GM18505 (cell line): ENCODE data around the gene STRA6.

ENCODE experiments used
- ATAC-seq: cut with Tn5 transposase; IDR thresholded peaks from one replicate; pipeline ENCODE4 v1.9.1; 2021; ENCODE audit not compliant: unreplicated experiment
- POLR2A ChIP-seq: IDR thresholded peaks from 4 replicates; pipeline ENCODE4 v1.6.1; 2011; ENCODE audit warnings: borderline replicate concordance; ENCODE audit not compliant: insufficient read depth, insufficient read length; ENCODE audit errors: extremely low read depth

Gene STRA6

DNA sequence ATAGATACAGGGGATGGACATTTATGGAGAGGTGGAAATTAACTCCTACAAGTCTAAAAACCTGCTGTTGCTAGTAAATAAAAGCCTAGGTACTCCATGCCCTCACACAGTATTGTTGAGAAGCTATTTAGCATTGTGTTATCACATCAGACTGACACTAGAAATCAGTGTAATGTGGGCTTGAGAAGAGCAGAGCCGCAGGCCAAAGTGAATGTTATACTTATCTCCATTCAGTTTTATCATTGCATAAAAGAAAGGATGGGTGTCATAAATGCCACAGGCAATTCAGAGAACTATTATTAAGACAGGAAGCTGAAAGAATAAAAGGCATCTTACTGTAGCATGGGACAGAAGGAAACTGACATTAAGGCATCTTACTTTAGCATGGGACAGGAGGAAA is 42.8 kb downstream of the STRA6 start:
- TF ChIP-seq POLR2A, result no peak
- ATAC-seq, result no peak

DNA sequence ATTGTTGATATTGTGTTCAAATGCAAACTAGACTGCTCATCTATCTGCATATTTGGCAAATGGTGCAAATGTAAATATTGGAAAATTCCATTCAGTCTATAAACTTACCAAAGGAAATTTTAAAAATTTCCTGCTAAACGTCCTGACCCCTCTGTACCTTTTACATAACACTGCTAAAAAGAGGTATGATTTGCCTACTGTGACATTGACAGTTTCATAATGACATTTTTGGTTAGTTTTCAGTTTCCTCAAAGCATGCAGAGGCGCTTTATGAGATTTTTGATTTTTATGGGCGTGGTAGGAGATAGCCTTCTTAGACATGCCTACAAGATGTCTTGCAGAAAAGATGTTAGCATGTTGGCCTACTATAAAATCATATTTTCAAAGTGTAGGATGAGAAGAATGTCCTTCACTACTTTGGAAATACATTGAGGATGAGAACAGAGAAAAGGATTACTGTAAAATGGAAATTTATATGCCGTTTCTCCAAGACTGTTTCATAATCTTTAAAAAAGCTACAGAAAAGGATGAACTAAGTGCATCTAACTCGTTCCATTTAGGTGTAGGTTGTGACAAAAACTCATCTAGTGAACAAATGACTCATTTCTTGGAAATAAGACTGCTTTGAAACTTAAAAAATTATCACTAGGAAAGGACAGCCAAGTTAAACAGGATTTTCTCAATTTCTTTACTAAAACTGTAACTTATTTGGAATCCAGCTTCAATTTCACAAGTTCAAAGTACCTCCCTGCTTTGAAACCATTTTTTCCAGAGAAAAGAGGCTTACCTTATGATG is 43.5 kb downstream of the STRA6 start:
- TF ChIP-seq POLR2A, result no peak
- ATAC-seq, result peak; percentile 55

DNA sequence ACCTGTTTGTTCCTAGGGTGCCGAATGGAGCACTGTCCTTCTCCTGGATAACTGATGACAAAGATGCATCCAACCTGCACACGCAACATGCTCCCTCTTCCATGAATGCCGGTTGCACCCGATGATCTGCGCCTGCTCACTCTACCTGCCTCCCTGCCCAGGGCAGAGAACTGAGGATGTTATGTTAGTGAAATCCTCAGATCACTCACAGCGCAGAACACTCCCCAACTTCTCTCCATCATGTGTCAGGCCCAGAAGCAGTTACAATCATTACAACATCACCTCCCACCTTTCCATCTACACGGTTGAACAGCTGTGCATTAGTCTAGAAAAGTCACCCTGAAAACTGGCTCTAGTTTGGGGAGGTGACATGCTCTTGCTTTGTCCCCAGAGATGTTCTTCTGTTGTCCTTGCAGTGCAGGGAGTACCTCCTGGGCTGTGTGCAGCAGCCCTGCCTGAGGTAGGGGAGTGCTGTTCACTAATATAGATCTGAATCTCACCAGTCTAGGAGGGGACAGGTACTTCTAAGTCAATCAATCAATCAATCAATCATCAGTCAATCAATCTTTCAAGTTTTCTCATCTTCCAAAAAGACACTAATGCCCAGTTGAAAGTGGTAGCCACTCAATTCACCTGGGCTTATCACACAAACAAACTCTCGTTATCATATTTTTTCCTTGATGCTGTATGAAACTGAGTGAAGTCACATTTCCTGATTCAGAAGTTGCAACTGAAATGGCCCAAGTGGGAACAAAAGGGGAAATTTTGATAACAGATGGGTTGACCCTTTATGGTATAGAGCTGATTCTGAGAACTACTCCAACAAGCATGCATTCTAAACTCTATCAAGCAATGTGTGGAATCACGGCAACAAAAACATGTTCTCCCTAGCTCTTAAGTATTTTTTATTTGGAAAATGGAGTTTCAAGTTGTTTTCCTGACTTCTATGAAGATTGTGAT is 44.4 kb downstream of the STRA6 start:
- no peak for TF ChIP-seq POLR2A
- no peak for ATAC-seq

DNA sequence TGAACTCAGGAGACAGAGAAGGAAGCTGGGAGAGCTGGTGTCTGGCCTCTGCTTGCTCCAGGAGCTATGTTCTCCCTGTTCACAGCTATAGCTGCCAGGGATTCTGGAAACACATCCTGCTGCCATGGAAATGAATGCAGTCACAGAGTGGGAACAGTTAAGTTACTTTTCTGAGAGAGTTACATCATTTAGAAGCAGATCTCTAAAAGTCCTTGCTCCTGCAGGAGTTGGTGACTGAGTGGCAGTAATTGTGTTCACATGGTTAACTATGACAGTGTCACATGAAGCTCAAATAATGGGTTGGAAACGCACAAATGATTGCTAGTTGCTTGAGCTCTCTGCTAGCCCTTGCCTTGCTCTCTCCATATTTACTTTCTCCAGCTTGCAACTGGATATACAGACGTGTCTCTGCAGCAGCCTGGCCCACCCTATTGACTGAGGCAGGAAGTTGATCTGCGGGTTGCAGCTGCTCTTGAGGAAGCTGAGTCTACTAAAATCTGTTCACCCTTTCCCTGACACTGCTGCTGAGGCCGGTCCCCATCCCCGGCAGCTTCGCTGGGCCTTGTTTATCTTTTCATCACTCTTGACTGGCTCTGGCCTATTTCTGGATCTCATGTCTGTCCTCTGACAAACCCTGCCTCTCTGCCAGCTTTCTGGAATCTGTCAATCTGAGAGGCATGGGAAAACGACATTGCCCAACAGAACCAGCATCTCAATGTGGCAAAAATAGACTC is 45.7 kb downstream of the STRA6 start:
- no peak for TF ChIP-seq POLR2A
- no peak for ATAC-seq

DNA sequence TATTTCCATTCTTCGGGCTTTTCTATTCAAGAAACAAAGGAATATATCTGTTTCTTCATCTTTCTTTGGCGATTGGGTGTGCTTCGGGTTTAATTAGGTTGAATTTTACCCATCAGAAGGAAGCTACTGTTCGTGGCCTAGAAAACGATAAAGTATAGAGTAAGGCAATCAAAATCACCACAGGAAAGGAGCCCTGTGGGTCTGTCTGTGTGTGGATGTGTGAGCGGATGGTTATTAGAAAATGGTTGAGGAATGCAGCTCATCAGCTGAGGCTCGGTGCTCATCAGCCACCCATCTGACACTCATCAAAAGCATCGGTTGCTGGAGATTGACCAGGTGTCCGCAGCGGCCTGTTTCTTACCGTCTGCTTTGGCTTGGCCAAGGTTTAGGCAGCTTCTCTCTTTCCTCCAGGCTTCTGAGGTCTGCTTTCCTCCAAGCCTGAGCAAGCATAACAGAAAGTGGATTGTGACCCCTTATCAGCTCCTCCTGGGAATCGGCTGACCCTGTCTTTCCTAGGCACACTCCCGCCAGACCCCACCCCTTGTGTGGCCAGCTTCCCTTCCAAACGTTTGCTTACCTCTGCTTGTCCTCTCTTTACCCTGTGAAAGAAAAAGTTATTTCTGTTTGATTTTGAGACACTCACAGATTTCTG is 46.7 kb downstream of the STRA6 start:
- no peak for TF ChIP-seq POLR2A
- ATAC-seq, result no peak

DNA sequence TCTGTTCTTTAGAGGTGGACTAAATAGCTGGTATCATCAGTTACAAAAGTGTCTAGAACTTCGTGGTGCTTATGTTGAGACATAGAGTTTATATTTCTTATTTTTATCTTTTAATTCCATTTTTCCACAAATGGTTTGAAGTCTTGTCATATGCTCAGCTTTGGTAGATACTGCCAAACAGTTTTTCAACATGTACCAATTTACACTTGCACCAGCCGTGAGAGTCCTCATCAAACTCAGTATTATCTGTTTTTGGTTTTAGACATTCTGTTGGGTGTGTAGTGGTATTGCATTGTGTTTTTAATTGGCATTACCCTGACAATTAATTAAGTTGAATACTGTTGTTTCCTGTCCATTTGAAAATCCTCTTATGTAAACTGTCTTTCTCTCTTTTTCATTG is 55.5 kb downstream of the STRA6 start:
- ATAC-seq, result no peak
- TF ChIP-seq POLR2A, result no peak

DNA sequence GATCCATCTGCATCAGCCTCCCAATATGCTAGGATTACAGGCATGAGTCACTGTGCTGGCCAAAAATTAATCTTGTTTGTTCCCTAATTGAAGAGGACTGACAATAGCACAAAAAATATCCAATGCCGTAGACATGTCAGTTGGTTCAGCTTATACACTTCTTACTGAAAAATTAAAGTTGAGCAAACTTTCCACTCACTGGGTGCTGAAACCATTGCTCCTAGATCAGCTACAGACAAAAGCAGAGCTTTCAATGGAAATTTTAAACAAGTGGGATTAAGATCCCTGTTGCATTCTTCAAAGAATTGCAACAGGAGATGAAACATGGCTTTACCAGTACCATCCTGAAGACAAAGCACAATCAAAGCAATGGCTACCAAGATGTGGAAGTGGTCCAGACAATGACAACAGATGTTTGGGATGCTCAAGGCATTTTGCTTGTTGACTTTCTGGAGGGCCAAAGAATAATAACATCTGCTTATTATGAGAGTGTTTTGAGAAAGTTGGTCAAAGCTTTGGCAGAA is 56.2 kb downstream of the STRA6 start:
- no peak for TF ChIP-seq POLR2A
- ATAC-seq, result no peak

DNA sequence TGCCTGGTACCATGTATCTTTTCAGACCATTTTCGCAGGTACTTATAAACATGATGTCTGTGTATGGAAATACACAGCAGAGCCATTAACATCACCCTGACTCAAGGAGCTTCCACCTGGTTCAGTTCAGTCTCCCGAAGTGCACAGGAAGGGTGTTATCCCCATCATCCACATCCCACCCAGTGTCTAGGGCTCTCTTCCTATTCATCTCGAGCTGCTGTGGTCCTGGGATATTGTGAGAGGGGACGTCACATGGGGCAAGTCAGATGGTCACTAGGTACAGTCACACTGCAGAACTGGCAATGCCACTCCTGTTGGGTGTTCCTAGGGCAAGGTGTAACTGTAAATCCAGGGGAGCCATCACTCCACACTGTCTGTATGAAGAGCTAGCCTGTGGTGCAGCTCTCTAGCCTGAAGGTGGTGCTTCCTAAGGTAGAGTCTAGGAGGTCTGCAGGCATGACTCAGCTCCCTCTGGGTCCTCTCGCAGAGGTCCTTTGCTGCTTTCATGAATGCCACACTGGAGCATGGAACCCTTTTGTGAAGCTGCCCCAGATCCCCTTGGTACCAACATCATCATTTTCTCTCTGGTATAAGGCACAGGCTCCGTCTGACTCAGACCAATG is 58.3 kb downstream of the STRA6 start:
- no peak for ATAC-seq
- no peak for TF ChIP-seq POLR2A

DNA sequence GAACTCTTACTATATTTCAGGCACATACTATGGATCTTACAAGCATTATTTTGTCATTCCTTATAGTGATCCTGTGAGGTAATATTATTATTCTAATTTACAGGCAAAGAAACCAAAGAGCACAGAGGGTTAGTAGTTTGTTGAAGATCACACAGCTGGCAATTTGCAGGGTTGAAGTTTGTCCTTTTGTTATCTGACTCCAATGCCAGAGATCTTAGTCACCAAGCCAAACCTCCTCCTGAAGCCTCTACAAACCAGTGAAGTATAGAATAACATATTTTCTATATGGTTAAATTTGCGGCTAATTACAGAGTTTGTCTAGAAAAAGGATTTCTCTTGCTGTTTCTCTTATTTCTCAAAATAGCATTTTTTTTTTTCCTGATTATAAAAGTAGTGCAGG is 61.0 kb downstream of the STRA6 start:
- TF ChIP-seq POLR2A, result no peak
- no peak for ATAC-seq

DNA sequence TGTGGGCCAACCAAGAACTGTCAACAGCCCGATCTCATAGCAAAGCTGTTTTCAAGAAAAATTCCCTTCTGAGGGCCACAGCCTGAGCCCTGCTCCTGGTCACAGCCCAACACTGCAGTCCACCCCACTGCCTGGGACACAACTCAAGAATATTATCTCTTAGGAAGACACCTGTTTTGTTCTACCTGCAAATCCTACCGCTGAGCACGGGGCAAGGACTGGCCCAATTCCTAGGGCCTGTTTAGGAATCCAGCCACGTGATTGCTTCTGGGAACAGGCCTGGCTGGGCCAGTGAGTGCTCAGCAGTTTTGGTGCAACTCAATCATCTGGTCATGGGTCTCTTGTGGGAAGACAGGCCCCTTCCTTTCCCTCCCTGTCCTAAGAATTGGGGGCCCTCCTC is 63.9 kb downstream of the STRA6 start:
- TF ChIP-seq POLR2A, result no peak
- no peak for ATAC-seq

DNA sequence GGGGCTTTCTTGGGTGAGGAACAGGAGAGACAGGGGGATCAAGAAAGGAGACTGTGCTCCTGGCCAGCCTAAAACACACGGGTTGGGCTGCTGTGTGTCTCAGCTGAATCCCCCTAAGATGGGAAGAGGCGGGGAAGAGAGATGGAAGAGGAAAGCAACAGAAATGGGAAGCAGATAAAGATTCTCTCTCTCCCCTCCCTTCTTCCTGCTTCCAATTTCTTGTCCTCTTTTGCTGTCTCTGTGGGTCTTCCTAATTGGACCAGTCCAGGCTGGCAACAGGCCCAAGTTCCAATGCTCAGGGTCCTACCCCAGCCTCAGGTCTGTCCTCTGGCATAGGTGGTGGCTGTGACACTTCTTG is 65.1 kb downstream of the STRA6 start:
- TF ChIP-seq POLR2A, result no peak
- ATAC-seq, result no peak

DNA sequence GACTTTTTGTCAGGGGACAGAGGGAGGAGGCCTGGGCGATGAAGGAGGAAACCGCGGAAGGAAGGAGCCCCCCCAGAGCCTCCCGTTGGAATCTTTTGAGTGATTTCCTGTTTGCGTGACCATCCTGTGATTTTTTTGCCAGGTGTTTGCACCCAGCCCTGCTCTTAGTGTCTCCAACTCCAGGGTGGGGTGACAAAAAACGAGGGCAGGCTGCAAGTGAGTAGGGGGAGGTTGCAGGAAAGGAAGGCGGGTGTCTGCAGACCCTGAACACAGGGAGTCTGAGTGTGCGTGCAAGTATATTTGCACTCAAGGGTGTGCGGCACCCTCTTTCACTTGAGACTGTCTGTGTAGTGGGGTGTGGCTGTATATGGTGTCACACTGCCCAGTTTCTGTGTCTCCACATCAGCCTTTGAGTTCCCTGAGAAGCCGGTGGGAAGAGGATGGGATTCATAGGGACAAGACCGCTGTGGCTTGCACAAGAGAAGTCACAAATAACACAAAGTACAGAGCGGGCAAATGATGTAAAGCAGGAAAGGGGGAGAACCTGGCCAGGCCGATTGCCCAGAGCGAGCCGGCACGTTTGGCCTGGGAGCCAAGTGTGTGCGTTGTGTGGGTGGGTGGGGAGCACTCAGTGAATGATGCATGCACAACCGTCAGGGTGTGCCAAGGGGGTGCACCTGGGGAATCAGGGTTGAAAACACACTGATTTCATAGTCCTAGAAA is 65.6 kb downstream of the STRA6 start:
- ATAC-seq, result no peak
- TF ChIP-seq POLR2A, result no peak
